Measurements from ENCODE around the gene ERFE. TPM values are rescaled to one million over a fixed set of nuclear protein-coding genes. Genes with fewer than 3 reads are reported as not detected.

The ERFE gene
- total RNA-seq, 1 donor from 2014 or later: 1.2 TPM

DNA sequence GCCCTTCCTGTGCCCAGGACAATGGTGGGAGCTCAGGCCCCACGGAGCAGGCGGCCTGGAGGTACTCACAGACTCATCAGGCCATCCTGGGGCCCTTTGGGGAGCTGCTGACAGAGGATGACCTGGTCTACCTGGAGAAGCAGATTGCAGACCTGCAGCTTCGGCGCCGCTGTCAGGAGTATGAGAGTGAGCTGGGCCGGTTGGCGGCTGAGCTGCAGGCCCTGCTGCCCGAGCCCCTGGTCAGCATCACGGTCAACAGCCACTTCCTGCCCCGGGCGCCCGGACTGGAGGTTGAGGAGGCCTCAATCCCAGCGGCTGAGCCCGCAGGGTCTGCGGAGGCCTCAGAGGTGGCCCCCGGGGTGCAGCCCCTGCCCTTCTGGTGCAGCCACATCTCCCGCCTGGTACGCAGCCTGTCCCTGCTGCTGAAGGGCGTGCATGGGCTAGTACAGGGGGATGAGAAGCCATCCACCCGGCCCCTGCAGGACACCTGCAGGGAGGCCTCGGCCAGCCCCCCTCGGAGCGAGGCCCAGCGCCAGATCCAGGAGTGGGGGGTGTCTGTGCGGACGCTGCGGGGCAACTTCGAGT, 28.6 kb upstream of the ERFE start:
- no peak for DNase-seq (ENCODE audit: extremely low spot score, unreplicated experiment)
- H3K27ac Mint-ChIP-seq (ENCODE audit: unreplicated experiment): no peak overlapping the region
- TF ChIP-seq, protein P1, sequence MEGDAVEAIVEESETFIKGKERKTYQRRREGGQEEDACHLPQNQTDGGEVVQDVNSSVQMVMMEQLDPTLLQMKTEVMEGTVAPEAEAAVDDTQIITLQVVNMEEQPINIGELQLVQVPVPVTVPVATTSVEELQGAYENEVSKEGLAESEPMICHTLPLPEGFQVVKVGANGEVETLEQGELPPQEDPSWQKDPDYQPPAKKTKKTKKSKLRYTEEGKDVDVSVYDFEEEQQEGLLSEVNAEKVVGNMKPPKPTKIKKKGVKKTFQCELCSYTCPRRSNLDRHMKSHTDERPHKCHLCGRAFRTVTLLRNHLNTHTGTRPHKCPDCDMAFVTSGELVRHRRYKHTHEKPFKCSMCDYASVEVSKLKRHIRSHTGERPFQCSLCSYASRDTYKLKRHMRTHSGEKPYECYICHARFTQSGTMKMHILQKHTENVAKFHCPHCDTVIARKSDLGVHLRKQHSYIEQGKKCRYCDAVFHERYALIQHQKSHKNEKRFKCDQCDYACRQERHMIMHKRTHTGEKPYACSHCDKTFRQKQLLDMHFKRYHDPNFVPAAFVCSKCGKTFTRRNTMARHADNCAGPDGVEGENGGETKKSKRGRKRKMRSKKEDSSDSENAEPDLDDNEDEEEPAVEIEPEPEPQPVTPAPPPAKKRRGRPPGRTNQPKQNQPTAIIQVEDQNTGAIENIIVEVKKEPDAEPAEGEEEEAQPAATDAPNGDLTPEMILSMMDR (IDR thresholded peaks at IDR 0.05): no peak
- H3K4me3 Mint-ChIP-seq (ENCODE audit: unreplicated experiment): no peak overlapping the region
- H3K27me3 Mint-ChIP-seq (ENCODE audit: unreplicated experiment): no peaks in the 10 kb centered on the region
- H3K9me3 Mint-ChIP-seq (ENCODE audit: unreplicated experiment): no peaks in the 10 kb centered on the region
- H3K4me1 Mint-ChIP-seq (ENCODE audit: unreplicated experiment): peaks cover 2% of the 10 kb centered on the region
- H3K36me3 Mint-ChIP-seq (ENCODE audit: unreplicated experiment): no peaks in the 10 kb centered on the region

DNA sequence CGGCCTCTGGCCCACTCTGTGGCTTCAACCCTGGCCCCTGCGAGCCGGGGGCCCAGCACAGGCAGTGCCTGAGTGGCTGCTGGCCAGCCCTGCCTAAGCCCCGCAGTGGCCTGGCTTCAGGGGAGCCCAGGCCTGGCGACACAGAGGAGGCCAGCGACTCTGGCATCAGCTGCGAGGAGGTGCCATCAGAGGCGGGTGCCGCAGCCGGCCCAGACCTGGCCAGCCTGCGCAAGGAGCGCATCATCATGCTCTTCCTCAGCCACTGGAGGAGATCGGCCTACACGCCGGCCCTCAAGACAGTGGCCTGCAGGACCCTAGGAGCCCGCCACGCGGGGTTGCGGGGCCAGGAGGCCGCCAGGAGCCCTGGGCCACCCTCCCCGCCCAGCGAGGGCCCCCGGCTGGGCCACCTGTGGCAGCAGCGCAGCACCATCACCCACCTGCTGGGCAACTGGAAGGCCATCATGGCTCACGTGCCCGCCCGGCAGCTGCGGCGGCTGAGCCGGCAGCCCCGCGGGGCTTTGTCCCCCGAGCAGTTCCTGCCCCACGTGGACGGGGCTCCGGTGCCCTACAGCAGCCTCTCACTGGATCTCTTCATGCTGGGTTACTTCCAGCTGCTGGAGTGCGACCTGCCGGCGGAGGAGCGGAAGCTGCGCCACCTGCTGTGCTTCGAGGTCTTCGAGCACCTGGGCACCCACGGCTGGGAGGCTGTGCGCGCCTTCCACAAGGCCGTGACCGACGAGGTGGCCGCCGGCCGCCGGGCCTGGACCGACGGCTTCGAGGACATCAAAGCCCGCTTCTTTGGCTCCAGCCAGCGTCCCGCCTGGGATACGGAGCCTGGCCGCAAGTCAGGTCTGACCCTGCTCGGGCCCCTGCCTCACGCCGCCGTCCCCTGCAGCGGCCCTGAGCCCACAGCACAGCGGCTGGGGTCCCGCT, 27.8 kb upstream of the ERFE start:
- DNase-seq (ENCODE audit: extremely low spot score, unreplicated experiment): no peak
- Mint-ChIP-seq H3K4me3 (ENCODE audit: unreplicated experiment) (no peak overlapping the region), H3K27ac (ENCODE audit: unreplicated experiment) (no peak overlapping the region), H3K36me3 (ENCODE audit: unreplicated experiment) (no peaks in the 10 kb centered on the region), H3K9me3 (ENCODE audit: unreplicated experiment) (no peaks in the 10 kb centered on the region), H3K27me3 (ENCODE audit: unreplicated experiment) (no peaks in the 10 kb centered on the region), H3K4me1 (ENCODE audit: unreplicated experiment) (peaks cover 2% of the 10 kb centered on the region)
- TF ChIP-seq, protein P1 (IDR thresholded peaks at IDR 0.05): no peak

DNA sequence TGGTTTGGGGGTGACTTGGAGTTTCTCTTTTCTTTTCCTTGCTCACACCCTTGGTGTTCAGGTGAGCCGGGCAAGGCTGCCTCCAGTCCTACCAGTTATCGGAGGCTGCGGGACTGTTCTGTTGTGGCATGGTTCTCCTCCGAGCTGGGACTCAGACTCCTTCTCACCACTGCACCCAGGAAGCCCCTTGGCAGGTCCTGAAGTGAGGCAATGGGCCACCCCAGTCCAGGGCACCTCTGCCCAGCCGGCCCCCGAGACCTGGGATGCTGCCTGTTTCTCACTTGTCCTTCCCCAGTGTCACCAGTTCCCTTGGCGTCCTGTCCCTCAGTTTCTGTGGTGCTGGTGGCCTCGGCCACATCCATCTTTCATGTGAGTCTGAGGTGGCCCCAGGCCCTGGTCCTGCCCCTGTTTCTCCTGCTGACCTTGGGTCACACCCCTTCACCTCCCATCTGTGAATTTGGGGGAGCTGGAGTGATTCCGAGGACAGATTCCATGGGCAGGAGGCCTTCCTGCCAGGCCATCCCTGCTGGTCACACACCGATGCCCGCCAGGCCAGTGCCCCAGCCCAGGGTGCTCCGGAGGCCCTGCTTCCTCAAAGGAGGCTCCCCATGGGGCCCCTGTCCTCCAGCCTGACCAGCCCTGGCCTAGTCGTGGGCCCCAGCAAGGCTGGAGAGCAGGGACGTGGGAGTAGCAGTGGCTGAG, 26.9 kb upstream of the ERFE start:
- Mint-ChIP-seq H3K4me1 (ENCODE audit: unreplicated experiment) (peaks cover 2% of the 10 kb centered on the region), H3K27ac (ENCODE audit: unreplicated experiment) (no peak overlapping the region), H3K27me3 (ENCODE audit: unreplicated experiment) (no peaks in the 10 kb centered on the region), H3K9me3 (ENCODE audit: unreplicated experiment) (no peaks in the 10 kb centered on the region), H3K4me3 (ENCODE audit: unreplicated experiment) (no peak overlapping the region), H3K36me3 (ENCODE audit: unreplicated experiment) (no peaks in the 10 kb centered on the region)
- TF ChIP-seq, protein P1 (IDR thresholded peaks at IDR 0.05): no peak
- no peak for DNase-seq (ENCODE audit: extremely low spot score, unreplicated experiment)

DNA sequence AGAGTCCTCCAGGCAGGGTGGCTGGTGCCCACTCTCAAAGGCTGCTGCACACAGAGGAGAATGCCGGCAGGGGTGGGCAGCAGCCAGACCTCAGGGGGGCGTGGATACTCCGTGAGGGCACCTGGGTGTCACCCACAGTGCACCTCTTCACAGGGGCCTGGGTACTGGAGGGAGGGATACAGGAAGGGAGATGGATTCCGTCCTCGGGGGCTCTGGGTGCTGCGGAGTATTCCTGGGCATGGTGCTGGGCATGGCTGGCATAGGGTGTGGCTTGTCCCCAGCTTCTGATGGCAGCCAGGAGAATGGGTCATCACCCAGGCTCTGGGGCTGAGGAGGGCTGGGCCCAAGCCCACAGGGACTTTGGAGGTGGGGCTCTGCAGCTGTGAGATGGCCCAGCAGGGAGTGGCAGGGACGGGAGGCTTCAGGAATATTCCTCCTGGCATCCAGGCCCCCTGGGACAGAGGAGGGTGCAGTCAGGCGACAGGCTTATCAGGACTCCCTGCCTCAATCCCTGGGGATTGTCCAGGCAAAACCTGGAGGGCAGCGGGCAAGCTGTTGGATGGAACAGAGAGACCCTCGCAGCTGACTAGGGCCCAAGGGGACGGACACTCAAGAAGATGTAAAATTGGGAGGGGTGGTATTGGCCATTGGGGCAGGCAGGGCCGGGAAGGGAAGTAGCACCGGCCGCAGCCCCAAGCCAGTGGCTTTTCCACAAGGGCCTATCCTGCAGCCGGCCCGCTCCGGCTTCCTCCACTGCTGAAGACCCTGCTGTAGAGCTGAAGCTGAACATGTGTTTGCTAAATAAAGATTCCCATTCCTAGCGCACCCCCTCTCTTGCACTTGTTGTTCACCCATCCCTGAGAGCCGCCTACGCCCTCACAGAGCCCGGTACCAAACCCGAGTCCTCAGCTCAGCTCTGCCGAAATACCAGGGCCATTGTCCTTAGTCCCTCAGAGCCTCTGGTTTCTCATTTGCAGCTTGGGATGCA, 26.0 kb upstream of the ERFE start:
- H3K27ac Mint-ChIP-seq (ENCODE audit: unreplicated experiment): no peak overlapping the region
- no peak overlapping the region for H3K4me3 Mint-ChIP-seq (ENCODE audit: unreplicated experiment)
- no peaks in the 10 kb centered on the region for H3K36me3 Mint-ChIP-seq (ENCODE audit: unreplicated experiment)
- peaks cover 2% of the 10 kb centered on the region for H3K4me1 Mint-ChIP-seq (ENCODE audit: unreplicated experiment)
- TF ChIP-seq, protein P1 (IDR thresholded peaks at IDR 0.05): no peak
- no peaks in the 10 kb centered on the region for H3K27me3 Mint-ChIP-seq (ENCODE audit: unreplicated experiment)
- DNase-seq (ENCODE audit: extremely low spot score, unreplicated experiment): no peak
- no peaks in the 10 kb centered on the region for H3K9me3 Mint-ChIP-seq (ENCODE audit: unreplicated experiment)

Data from osteocyte (in vitro differentiated cells).